Activated CD4-positive, alpha-beta T cell treated with anti-CD3 and anti-CD28 coated beads for 48 hours (primary cell): Measurements from ENCODE around the gene KDM6B.

Source experiments
- DNase-seq: peaks from one replicate; pipeline ENCODE4 v3.0.0-alpha.2; 2020

KDM6B gene

DNA sequence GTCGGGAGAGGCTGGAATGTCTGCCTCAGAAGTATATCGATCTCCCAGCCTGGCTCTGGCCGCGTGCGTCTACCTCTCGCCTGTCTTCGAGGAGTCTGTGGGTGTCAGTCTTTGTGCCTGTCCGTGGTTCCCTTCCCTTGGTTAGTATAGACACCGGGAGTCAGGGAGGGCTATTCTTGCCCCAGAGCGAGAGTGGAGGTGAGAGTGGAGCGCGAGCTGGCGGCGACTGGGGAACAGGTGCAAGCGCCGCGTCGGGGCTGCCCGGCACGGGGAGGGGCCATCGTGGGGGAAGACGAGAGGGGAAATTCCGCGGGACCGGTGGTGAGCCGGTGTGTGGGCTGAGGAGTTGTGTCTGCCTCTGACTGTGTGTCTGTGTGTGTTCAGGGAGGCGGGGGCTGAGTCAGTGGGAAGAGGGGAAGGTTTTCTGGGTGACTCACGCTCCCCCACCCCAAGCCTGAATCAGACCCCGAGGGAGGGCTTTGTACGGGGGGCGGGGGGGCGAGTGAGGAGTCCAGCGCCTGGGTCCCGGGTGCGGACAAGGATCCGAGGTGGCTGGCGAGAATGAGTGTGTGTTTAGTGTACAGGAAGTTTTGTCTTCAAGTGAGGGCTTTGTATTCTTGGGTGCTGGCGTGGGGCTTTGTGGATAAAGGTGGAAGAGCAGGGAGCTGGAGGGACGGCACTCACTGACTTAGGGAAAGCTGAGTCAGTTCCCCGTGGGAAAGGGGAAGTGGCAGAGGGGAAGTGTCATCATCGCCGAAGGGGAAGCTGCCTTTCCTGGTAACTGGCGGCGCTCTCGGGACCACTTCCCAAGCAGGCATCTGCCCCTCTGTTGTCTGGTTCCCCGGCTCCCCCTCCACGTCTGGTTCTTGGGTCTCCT lies 8.6 kb downstream of the KDM6B start:
- peak; percentile 96 for DNase-seq

DNA sequence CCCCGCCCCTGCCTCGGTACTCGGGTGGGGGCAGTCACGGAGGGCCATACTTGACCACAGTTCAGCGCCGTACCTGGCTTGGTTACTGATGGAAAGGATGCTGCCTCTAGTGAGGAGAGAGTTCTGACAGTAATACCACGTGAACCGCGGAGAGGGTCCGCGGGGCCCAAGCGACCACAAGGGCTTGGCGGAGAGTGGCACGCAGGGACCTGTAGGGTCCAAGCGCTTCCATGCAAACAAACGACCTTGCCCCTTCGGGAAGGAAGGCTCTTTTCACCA lies 9.2 kb downstream of the KDM6B start:
- DNase-seq = no peak

DNA sequence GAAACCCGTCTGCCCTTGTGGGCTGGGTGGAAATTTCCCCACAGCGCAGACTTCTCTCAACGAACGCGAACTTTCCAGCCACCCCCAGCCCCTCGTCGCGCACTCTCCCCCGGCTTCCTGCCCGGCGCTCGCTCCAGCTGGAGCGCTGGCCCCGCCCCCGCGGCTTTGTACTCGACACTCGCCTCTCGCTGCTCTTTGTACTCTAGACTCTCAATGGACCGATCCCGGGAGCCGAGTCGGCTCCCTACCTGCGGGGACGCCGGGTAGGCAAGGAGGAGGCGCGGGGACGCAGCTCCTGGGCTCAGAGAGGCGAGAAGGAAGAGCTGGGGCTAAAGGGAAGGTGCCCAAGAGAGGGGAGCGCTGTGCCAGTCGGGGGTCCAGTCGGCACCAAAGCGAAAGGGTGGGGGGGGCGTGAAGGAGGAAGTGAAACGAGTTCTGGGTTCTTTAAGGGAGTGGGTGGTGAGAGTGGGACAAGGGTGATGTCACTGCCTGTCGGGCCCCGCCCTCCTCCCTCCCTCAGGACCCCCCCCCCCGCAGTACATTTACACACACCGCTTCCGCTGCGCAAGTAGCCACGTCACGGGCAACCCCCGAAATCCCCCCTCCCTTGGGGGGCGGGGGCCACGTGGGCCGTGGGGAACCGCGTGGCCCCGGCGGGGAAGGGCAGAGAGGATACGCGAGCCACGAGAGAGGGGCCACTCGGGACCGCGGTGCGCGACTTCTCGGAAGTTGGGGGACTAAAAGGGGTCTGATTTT lies 9.7 kb downstream of the KDM6B start:
- DNase-seq = peak; percentile 93

- peak; percentile 88 for DNase-seq
Observed at GRCh38 chr17:7844292-7845154, 10.5 kb downstream of the KDM6B start.

- no peak for DNase-seq
Observed at GRCh38 chr17:7845359-7846062, 11.5 kb downstream of the KDM6B start.

- no peak for DNase-seq
Observed at GRCh38 chr17:7846063-7846735, 12.2 kb downstream of the KDM6B start.

DNA sequence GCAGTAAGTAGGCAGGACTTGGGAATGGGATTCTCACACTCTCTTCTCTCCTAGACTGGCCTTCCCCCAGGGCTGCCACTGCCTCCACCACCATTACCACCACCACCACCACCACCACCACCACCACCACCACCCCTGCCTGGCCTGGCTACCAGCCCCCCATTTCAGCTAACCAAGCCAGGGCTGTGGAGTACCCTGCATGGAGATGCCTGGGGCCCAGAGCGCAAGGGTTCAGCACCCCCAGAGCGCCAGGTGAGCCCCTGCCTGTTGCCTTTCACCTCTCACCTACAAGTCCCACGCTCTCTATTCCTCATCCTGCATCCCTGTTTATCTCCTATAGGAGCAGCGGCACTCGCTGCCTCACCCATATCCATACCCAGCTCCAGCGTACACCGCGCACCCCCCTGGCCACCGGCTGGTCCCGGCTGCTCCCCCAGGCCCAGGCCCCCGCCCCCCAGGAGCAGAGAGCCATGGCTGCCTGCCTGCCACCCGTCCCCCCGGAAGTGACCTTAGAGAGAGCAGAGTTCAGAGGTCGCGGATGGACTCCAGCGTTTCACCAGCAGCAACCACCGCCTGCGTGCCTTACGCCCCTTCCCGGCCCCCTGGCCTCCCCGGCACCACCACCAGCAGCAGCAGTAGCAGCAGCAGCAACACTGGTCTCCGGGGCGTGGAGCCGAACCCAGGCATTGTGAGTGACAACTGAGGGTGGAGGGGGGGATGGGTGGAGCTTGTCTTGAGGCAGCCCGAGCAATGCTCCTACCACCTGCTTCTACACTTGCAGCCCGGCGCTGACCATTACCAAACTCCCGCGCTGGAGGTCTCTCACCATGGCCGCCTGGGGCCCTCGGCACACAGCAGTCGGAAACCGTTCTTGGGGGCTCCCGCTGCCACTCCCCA lies 13.0 kb downstream of the KDM6B start:
- DNase-seq = no peak

- DNase-seq = no peak
Observed at GRCh38 chr17:7848131-7848579, 14.1 kb downstream of the KDM6B start.

GRCh38 chr17:7848739-7849129 lies 14.7 kb downstream of the KDM6B start:
- no peak for DNase-seq

DNA sequence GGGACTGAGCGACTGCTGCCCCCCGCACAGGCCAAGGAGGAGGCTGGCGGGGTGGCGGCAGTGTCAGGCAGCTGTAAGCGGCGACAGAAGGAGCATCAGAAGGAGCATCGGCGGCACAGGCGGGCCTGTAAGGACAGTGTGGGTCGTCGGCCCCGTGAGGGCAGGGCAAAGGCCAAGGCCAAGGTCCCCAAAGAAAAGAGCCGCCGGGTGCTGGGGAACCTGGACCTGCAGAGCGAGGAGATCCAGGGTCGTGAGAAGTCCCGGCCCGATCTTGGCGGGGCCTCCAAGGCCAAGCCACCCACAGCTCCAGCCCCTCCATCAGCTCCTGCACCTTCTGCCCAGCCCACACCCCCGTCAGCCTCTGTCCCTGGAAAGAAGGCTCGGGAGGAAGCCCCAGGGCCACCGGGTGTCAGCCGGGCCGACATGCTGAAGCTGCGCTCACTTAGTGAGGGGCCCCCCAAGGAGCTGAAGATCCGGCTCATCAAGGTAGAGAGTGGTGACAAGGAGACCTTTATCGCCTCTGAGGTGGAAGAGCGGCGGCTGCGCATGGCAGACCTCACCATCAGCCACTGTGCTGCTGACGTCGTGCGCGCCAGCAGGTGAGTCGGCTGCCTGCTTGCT lies 15.2 kb downstream of the KDM6B start:
- no peak for DNase-seq

GRCh38 chr17:7849751-7850504 lies 15.9 kb downstream of the KDM6B start:
- no peak for DNase-seq

- DNase-seq = no peak
Observed at GRCh38 chr17:7850701-7851437, 16.9 kb downstream of the KDM6B start.

DNA sequence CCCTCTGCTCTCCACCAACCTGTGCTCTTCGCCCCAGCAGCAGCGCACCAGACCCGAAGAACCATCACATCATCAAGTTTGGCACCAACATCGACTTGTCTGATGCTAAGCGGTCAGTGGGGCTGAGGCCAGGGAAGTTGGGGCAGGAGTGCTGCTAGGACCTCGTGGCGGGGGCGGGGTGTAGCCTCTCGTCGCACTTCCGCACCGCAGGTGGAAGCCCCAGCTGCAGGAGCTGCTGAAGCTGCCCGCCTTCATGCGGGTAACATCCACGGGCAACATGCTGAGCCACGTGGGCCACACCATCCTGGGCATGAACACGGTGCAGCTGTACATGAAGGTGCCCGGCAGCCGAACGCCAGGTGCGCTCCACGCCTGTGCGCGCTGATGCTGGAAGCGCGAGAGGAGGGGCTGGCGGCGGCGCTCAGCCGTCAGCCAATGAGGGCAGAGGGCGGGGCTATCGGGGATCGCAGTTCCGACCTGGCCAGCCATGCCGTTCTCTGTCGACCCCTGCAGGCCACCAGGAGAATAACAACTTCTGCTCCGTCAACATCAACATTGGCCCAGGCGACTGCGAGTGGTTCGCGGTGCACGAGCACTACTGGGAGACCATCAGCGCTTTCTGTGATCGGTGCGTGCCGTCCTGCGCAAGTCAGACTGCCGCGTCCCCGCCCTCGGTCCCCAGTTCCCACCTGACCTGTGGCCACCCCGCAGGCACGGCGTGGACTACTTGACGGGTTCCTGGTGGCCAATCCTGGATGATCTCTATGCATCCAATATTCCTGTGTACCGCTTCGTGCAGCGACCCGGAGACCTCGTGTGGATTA lies 17.6 kb downstream of the KDM6B start:
- DNase-seq = peak; percentile 96

- no peak for DNase-seq
Observed at GRCh38 chr17:7852262-7852670, 18.2 kb downstream of the KDM6B start.

- DNase-seq = no peak
Observed at GRCh38 chr17:7852919-7853690, 19.1 kb downstream of the KDM6B start.

DNA sequence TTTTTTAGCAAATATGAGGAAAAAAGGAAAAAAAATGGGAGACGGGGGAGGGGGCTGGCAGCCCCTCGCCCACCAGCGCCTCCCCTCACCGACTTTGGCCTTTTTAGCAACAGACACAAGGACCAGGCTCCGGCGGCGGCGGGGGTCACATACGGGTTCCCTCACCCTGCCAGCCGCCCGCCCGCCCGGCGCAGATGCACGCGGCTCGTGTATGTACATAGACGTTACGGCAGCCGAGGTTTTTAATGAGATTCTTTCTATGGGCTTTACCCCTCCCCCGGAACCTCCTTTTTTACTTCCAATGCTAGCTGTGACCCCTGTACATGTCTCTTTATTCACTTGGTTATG lies 19.6 kb downstream of the KDM6B start:
- no peak for DNase-seq

DNA sequence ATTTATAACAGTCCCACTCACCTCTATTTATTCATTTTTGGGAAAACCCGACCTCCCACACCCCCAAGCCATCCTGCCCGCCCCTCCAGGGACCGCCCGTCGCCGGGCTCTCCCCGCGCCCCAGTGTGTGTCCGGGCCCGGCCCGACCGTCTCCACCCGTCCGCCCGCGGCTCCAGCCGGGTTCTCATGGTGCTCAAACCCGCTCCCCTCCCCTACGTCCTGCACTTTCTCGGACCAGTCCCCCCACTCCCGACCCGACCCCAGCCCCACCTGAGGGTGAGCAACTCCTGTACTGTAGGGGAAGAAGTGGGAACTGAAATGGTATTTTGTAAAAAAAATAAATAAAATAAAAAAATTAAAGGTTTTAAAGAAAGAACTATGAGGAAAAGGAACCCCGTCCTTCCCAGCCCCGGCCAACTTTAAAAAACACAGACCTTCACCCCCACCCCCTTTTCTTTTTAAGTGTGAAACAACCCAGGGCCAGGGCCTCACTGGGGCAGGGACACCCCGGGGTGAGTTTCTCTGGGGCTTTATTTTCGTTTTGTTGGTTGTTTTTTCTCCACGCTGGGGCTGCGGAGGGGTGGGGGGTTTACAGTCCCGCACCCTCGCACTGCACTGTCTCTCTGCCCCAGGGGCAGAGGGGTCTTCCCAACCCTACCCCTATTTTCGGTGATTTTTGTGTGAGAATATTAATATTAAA lies 20.2 kb downstream of the KDM6B start:
- no peak for DNase-seq
